K562 (cell line): ENCODE results near the gene C1orf56. TPM values are rescaled to one million over a fixed set of nuclear protein-coding genes. Genes with fewer than 3 reads are reported as not detected.
A peak's percentile ranks its signal among the peaks of the same experiment; 100 is the strongest.

ENCODE experiments used
- CUX1 ChIP-seq: fragments of 200-800 bp; sonication (Bioruptor generic); IDR thresholded peaks from 2 replicates; pipeline ENCODE4 v1.6.1; 2016; ENCODE audit warnings: missing genetic modification characterization, missing compliant biosample characterization
- E2F1 ChIP-seq: sonication (generic); formaldehyde crosslinking; IDR thresholded peaks from 2 replicates; pipeline ENCODE4 v1.8.1; 2023; ENCODE audit warnings: mild to moderate bottlenecking, missing genetic modification reagents, moderate library complexity
- ESRRA ChIP-seq: fragments of 450-650 bp; IDR thresholded peaks from 2 replicates; pipeline ENCODE4 v1.6.1; 2014; ENCODE audit warnings: low read depth, mild to moderate bottlenecking, moderate library complexity, borderline replicate concordance
- MED1 ChIP-seq: sonication (generic); formaldehyde crosslinking; IDR thresholded peaks from 2 replicates; pipeline ENCODE4 v1.8.1; 2023; ENCODE audit warnings: missing genetic modification reagents, borderline replicate concordance
- POLR2A ChIP-seq: fragments of 450-650 bp; conservative IDR thresholded peaks from 2 replicates; pipeline ENCODE4 v1.6.1; 2016
- POLR2AphosphoS5 ChIP-seq: IDR thresholded peaks from 2 replicates; pipeline ENCODE4 v1.6.1; 2011; ENCODE audit warnings: mild to moderate bottlenecking, low read depth, low read length, moderate library complexity; ENCODE audit not compliant: control insufficient read depth, insufficient read depth
- POLR2G ChIP-seq: fragments of 200-400 bp; formaldehyde crosslinking; IDR thresholded peaks from 2 replicates; pipeline ENCODE4 v1.6.1; 2017; ENCODE audit warnings: low read depth, mild to moderate bottlenecking, antibody characterized with exemption, low read length, moderate library complexity
- THAP12 ChIP-seq: fragments of 250-450 bp; sonication (Bioruptor Pico); IDR thresholded peaks from 2 replicates; pipeline ENCODE4 v1.9.0; 2021; ENCODE audit warnings: mild to moderate bottlenecking, inconsistent platforms
- ZNF395 ChIP-seq: fragments of 200-800 bp; sonication (Bioruptor generic); IDR thresholded peaks from 2 replicates; pipeline ENCODE4 v1.6.1; 2017; ENCODE audit warnings: missing genetic modification characterization, missing compliant biosample characterization
- ZNF717 ChIP-seq: fragments of 250-450 bp; sonication (Bioruptor Pico); IDR thresholded peaks from 2 replicates; pipeline ENCODE4 v1.5.0; 2021
- ZNF76 ChIP-seq: fragments of 250-450 bp; sonication (Bioruptor Pico); IDR thresholded peaks from 2 replicates; pipeline ENCODE4 v1.4.0; 2020; ENCODE audit warnings: mild to moderate bottlenecking, moderate library complexity, borderline replicate concordance
- polyA plus RNA-seq, 8 experiments: library from polyadenylated mRNA; depleted of rRNA in 4 of 8; stranded (reverse) in 5 of 8; unstranded in 3 of 8; fragments of >200 nt; fragmentation: Nextera tagmentation in 2 of 8; fragmentation: Illumina TruSeq in 1 of 8; extraction: Ambion mirVana in 2 of 8; extraction: Trizol in 1 of 8; gene quantifications; 2 replicates each; pipeline versions ENCODE4 v1.2.1 to v1.2.3, GENCODE V29; 2011 to 2014; ENCODE audit warnings: inconsistent platforms in 1 of 8, missing spikeins in 1 of 8
- total RNA-seq, 7 experiments: library from RNA; depleted of rRNA in 6 of 7; stranded (reverse); fragments of >200 nt in 6 of 7; fragmentation: Illumina TruSeq in 2 of 7; extraction: Trizol in 2 of 7; gene quantifications; 2 replicates each; pipeline versions ENCODE4 v1.2.1 to v1.2.3, GENCODE V29; 2011 to 2021; ENCODE audit warnings: low replicate concordance in 1 of 7

The C1orf56 gene
- total and polyA plus RNA-seq, 9 of the 15 experiments (the other 6 are each of a cell fraction or from before 2014, with no cell fraction given), result 0.18 to 15.7 (median 1.1) TPM

DNA sequence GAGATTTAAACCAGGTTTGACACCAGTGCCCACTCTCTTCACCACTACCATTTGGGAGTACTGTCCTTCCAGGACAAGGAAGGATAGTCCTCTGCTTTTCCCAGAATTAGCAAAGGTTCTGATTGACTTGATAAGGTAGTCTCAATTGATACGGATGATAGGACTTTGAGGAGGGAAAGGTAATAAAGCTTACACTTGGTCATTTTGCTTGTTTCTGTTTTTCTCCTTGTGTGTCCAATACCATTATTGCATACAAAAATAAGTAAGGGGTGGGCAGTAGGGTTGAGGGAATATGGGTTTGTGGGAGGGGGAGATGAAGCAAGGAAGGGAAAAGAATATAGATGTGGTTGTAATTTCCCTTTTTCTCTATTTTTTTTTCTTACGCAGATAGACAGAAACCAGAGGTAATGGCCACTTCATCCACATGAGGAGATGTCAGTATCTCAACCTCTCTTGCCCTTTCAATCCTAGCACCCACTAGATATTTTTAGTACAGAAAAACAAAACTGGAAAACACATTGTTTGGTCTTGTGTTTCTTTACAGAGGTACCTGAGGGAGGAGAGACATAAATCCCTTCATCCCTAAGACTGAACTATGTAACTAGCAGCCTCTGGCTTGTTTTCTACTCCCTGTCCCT, 2.6 kb downstream of the C1orf56 start (continued):
- TF ChIP-seq POLR2AphosphoS5, result peak; percentile 17
- no peak for TF ChIP-seq MED1 (CRISPR knock-in tag)
- no peak for TF ChIP-seq ZNF76 (CRISPR knock-in tag)
- no peak for TF ChIP-seq ZNF395 (CRISPR knock-in tag)
- no peak for TF ChIP-seq CUX1 (CRISPR knock-in tag)
- peak; percentile 74 for TF ChIP-seq POLR2A
- 0 out of 2 replicates have a peak, but pooled peaks have one; percentile 18 for TF ChIP-seq ZNF717
- TF ChIP-seq ESRRA, result no peak
- peak; percentile 42; the same call in 1 of the 2 replicates for TF ChIP-seq POLR2G
- no peak for TF ChIP-seq E2F1 (CRISPR knock-in tag)
- no peak for TF ChIP-seq THAP12
